ENCODE measurements around the gene LEAP2.
A peak's percentile ranks its signal among the peaks of the same experiment; 100 is the strongest.

The LEAP2 gene

GRCh38 chr5:132828846-132829494 is 44.5 kb upstream of the LEAP2 start:
- H3K9me2 ChIP-seq (ENCODE audit: low read depth, low read length), result no peaks in the 10 kb centered on the region
- no peaks in the 10 kb centered on the region for H3K36me3 ChIP-seq (ENCODE audit: insufficient read depth, low read length)
- H2AFZ ChIP-seq (ENCODE audit: low read length), result no peak overlapping the region
- TF ChIP-seq CTCF (IDR thresholded peaks at IDR 0.05; ENCODE audit: low read length) (no peak), EZH2 (IDR thresholded peaks at IDR 0.05; ENCODE audit: borderline replicate concordance, low read length) (no peak)
- H4K20me1 ChIP-seq (ENCODE audit: insufficient read depth, low read length), result no peaks in the 10 kb centered on the region
- H3K79me2 ChIP-seq (ENCODE audit: insufficient read depth, low read length), result no peaks in the 10 kb centered on the region
- H3K4me1 ChIP-seq (ENCODE audit: insufficient read depth, low read length, severe bottlenecking), result peaks cover 5% of the 10 kb centered on the region
- H3K9ac ChIP-seq (ENCODE audit: low read length), result no peak overlapping the region
- no peak overlapping the region for H3K27ac ChIP-seq (ENCODE audit: low read depth, low read length, poor library complexity, severe bottlenecking)
- 0 out of 2 replicates have a peak, but pooled peaks cover 7% of the 10 kb centered on the region for H3K27me3 ChIP-seq (ENCODE audit: insufficient read depth, low read length)
- no peak overlapping the region for H3K4me2 ChIP-seq (ENCODE audit: low read length)
- H3K9me3 ChIP-seq (ENCODE audit: low read length), result no peaks in the 10 kb centered on the region
- H3K4me3 ChIP-seq (ENCODE audit: low read depth, low read length, poor library complexity, severe bottlenecking), result no peak overlapping the region
- no peaks in the 10 kb centered on the region for H3F3A ChIP-seq (ENCODE audit: insufficient read depth, low read length)

- no peaks in the 10 kb centered on the region for H3K36me3 ChIP-seq (ENCODE audit: insufficient read depth, low read length)
- peak overlapping the region; percentile 76 for H3K4me3 ChIP-seq (ENCODE audit: low read depth, low read length, poor library complexity, severe bottlenecking)
- H4K20me1 ChIP-seq (ENCODE audit: insufficient read depth, low read length), result no peaks in the 10 kb centered on the region
- H3F3A ChIP-seq (ENCODE audit: insufficient read depth, low read length), result no peaks in the 10 kb centered on the region
- no peaks in the 10 kb centered on the region for H3K9me3 ChIP-seq (ENCODE audit: low read length)
- H3K4me2 ChIP-seq (ENCODE audit: low read length), result peak overlapping the region; percentile 91
- peak; percentile 76 for TF ChIP-seq CTCF (IDR thresholded peaks at IDR 0.05; ENCODE audit: low read length)
- no peak for TF ChIP-seq EZH2 (IDR thresholded peaks at IDR 0.05; ENCODE audit: borderline replicate concordance, low read length)
- no peak overlapping the region for H2AFZ ChIP-seq (ENCODE audit: low read length)
- no peaks in the 10 kb centered on the region for H3K9me2 ChIP-seq (ENCODE audit: low read depth, low read length)
- H3K27me3 ChIP-seq (ENCODE audit: insufficient read depth, low read length), result 0 out of 2 replicates have a peak, but pooled peaks cover 5% of the 10 kb centered on the region
- H3K4me1 ChIP-seq (ENCODE audit: insufficient read depth, low read length, severe bottlenecking), result peaks cover 5% of the 10 kb centered on the region
- H3K9ac ChIP-seq (ENCODE audit: low read length), result peak overlapping the region; percentile 74
- H3K27ac ChIP-seq (ENCODE audit: low read depth, low read length, poor library complexity, severe bottlenecking), result no peak overlapping the region
- H3K79me2 ChIP-seq (ENCODE audit: insufficient read depth, low read length), result no peaks in the 10 kb centered on the region
Observed at GRCh38 chr5:132829742-132830435, 43.6 kb upstream of the LEAP2 start.

- Histone ChIP-seq H3K27me3 (ENCODE audit: insufficient read depth, low read length) (no peaks in the 10 kb centered on the region), H3K4me3 (ENCODE audit: low read depth, low read length, poor library complexity, severe bottlenecking) (peak within 1 kb of the TSS; percentile 76), H4K20me1 (ENCODE audit: insufficient read depth, low read length) (no peaks in the 10 kb centered on the region), H3K9ac (ENCODE audit: low read length) (peak within 1 kb of the TSS; percentile 74), H3K9me2 (ENCODE audit: low read depth, low read length) (no peaks in the 10 kb centered on the region), H3K79me2 (ENCODE audit: insufficient read depth, low read length) (no peaks in the 10 kb centered on the region), H3K4me2 (ENCODE audit: low read length) (peak within 1 kb of the TSS; percentile 91), H3K9me3 (ENCODE audit: low read length) (no peaks in the 10 kb centered on the region), H3F3A (ENCODE audit: insufficient read depth, low read length) (no peaks in the 10 kb centered on the region), H3K36me3 (ENCODE audit: insufficient read depth, low read length) (no peaks in the 10 kb centered on the region), H3K4me1 (ENCODE audit: insufficient read depth, low read length, severe bottlenecking) (peaks cover 5% of the 10 kb centered on the region), H2AFZ (ENCODE audit: low read length) (no peak within 1 kb of the TSS), H3K27ac (ENCODE audit: low read depth, low read length, poor library complexity, severe bottlenecking) (no peak within 1 kb of the TSS)
- no peak for TF ChIP-seq CTCF (IDR thresholded peaks at IDR 0.05; ENCODE audit: low read length)
- no peak for TF ChIP-seq EZH2 (IDR thresholded peaks at IDR 0.05; ENCODE audit: borderline replicate concordance, low read length)
Observed at GRCh38 chr5:132830436-132831094, 42.9 kb upstream of the LEAP2 start, which contains the start of gene SHROOM1. Gene SHROOM1 (minus strand): TSS chr5:132830647. CDS start chr5:132826140, 4,507 bp downstream.
